Middle frontal gyrus (tissue), 1 donor: ENCODE data around the gene ZSCAN20.

Source experiments
- DNase-seq: peaks from one replicate; pipeline ENCODE4 v3.0.0-alpha.2; 2015; ENCODE audit warnings: low spot score; ENCODE audit errors: extremely low spot score

The ZSCAN20 gene

DNA sequence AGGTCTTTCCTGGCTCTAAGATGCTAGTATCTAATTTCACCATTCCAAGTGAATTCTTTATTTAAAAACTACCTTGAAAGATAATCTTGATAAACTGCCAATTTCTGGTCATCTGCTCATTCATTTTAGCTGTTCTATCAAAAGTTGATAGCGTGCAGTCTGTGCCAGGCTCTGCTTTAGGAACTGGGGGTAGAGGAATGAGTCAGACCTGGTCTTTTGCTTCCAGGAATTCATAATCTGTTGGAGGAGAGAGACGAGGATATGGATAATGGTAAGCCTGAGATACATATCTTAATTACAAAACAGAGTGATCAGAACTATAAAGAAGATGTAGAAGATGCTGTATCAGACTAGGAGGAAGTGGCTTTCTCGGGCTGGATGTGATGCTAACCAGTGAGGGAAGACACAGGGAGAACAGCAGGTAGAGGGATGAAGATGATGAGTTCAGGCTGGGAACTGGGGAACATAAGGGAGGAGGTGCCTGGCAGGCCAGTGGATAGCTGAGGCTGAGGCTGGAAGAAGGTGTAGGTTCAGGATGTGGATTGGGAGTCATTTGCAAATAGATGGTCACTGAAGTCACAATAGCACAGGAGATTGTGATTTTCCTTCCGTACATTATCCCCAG is 29.3 kb upstream of the ZSCAN20 start:
- DNase-seq: no peak

DNA sequence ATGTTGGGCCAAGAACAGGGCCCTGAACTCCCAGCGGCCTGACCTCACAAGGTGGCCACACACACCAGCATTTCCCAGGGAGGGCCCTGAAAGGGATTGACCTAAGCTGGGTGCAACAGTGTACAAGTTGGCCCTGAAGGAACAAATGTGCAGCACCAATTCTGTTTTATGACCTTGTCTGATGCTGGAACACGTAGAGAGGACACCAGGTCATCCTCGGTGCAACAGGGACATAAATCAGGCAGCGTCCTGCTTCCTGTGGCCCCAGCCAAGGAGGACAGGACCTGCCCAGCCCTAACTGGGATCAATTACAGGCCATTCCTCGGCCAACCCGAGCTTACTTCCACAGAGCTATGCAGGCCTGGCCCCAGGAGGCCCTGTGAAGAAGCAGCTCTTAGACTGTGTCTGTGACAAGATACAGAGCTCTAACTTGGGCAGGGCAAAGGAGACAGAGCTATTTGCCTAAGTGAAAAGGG is 28.7 kb upstream of the ZSCAN20 start:
- DNase-seq: no peak

DNA sequence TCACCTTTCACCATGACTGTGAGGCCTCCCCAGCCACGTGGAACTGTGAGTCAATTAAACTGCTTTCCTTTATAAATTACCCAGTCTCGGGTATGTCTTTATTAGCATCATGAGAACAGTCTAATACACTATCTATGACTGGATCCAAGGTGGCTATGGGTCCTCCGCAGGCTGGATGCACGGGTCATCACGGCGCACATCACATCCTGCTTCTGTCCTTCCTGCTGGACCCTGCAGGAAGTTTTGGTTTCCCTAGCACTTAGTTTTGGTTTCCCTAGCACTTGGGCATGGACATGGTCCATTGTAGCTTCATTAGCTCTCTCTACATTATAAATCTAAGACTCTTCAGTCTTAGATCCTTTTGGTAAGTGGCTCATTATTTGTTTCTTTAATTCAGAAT is 27.3 kb upstream of the ZSCAN20 start:
- DNase-seq: no peak

DNA sequence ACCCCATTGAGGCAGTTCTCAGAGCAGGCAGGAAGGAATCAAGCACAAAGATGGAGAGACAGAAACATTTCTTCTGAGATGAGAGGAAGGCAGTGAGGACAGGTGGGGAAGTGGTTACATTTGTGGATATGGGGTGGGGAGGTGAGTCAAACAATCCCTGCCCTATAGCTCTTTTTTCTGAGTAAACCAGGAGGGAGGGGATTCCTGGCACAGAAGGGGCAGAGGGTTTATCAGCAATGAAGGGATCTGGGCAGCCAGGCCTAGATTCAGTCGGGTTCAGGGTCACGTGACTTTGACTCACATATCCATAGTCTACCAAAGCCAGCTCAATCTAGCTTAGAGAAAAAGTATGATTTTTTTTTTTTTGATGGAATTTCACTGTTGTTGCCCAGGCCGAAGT is 25.9 kb upstream of the ZSCAN20 start:
- no peak for DNase-seq

DNA sequence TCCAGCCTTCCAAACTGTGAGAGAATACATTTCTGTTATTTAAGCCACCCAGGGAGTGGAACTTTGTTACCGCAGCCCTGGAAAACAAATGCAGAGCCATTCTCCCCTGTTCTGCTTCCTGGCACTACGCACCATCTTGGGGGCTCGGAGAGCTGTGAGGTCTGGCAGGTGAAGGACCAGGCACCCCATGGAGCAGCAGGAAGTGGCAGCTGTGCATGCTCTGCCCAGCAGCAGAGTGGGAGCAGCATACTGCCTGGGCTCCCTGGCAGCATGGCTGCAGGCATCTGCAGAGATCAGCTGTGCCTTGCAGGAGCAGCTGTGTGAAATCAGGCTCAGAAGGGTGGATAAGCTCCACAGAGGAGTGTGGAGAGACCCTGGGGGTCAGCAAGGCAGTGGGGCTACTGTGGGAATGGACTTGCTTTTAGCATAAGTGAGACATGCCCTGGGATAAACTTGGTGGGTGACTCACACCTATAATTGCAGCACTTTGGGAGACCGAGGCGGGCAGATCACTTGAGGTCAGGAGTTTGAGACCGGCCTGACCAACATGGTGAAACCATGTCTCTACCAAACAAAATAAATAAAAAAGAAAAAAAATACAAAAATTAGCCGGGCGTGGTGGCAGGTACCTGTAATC is 17.7 kb upstream of the ZSCAN20 start:
- no peak for DNase-seq

DNA sequence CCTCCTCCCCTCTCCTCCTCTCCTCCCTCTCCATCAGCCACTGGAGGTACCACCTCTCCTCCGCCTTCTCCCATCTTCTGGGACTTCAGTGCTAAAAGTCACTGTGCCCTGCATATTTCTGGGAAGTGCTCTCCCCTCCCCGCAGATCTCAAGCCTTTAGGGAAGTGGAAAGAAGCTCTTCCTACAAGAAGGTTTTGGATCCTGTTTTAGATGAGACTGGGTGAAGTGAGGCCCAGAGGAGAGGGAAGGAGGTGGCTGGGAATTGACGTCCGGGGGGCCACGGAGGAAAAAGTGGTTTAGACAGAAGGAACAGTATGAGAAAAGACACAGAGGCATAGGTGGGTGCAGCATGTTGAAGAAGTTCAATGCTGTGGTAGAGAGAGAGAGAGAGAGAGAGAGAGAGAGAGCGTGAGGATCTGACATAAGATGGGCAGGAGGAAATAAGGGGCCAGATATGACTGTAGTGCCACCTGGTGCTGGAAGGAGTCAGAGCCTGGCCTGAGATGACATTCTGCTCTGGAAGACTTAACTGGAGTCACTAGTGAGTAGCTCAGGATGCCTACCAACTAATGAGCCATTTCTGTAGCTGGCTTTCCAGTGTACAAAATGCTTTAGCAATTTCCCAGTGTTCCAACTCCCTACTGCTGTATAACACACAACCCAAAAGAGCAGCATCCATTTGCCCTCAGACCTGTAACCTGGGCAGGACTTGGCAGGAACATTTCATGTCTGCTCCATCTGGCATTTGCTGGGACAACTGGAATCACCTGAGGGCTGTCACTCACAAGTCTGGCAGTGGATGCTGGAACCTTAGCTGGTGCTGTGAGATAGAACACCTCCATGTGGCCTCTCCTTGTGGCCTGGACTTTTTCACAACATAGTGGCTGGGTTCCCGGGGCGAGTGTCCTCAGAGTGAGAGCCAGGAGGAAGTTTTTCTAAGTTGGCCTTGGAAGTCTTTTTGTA is 16.6 kb upstream of the ZSCAN20 start:
- no peak for DNase-seq

DNA sequence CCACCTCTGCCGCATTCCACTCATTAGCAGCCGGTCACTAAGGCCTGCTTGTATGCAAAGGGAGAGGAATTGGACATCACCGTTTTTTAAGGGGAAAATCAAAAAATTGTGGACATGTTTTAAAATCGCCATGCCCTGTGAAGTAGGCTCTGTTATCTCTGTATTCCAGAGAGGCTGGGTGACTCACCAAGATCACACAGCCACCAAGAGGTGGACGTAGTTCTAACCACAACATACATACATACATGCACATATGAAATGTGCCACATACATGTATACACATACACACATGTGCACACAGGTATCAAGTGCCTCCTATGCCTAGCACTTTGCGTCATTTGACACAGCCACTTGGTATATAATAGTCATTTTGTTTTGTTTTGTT is 16.0 kb upstream of the ZSCAN20 start:
- DNase-seq: no peak

DNA sequence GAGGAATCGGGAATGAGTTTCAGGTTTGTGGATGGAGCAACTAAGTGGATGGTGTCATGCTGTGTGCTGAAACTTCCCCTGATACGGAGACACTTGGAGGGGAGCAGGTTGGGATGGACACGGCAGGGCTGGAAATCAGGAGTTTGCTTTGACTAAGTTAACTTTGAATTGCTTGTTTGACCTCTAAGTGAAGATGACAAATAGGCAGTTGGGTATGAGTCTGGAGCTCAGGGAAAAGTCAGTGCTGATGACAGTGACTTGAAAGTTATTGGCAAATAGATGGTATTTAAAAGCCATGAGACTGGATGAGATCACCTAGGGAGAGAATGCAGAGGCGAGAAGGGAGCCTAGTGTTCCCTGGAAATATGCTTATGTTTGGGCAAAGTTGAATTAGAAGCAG is 12.8 kb upstream of the ZSCAN20 start:
- no peak for DNase-seq

DNA sequence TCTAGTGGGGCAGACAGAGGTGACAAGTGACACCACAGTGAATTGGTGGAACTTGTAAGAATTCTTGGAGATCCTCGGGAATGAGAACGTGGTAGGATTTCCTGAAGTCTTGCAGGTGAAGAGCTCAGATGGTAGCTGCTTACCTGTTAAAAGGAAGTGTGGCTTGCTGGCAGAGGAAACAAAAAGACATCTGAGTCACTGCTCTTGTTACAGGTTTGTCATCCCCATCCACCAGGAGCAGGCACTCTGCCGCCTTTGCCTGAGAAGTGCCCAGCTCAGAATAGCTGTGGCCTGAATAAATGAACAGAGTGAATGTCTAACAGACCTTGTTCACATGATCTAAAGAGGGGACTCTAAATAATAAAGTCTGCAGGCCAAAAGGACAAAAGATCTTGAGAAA is 12.3 kb upstream of the ZSCAN20 start:
- DNase-seq: no peak

DNA sequence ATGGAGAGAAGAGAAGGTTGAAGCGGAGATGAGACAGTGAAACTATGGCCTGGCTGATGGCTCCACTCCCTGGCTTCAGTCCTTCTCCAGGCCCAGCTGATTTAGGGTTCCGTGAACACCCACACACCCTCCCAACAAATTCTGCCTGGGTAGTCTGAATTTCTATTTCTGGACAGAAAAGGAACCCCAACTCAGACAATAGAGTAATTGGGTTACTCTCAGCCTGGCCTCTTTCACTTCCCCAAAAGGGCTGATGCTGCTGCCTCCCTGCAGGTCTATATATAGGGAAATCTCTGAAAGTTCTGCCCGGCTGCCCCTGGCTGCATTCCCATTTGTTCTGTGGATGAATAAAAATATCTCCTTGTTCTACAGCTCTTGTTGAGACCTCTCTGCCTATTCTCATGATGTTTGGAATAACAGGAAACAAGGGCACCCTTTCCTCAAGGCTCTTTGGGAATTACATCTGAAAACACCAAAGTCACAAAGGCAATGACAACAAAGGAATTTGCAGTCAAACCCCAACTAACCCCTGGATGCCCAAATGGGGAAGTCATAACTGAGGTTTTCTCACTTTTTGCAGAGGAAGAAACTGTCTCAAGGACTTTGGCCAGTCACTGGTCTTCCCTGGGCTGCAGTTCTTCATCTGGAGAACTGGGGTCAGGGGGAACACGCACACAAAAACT is 11.4 kb upstream of the ZSCAN20 start:
- DNase-seq: peak; percentile 18

DNA sequence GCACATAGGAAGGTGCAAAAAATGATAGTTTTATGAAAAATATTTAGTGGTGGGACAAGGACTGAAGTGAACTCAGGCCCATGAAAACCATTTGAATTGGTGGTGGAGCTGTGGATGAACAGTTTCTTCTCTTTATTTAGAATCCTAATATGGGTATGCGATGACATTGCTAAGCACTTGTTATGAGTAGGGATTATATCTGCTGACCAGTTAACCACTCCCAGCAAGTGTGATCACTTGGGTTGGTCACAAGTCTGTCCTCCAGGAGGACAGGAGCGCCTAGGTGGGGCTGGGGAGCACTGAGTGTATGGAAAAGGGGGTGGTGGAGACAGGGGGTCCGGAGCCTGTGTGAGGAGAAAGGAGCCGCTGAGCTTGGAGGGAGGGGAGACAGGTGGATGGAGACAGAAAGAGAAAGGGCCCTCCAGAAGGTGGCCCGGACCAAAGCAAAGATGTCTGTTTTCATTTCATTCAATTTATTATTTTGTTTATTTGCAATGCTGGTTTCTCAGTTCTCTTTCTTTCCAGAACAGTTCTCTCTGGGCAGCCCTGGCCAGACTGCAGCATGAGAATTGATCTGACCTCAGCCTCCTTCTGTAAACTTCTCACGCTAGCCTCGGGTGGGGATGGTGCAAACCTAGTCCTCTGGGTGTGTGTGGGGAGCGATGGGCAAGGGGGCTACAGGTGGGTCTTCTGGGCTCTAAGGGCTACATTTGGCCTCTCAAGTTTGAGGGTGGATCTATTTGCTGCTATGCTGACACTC is 9.9 kb upstream of the ZSCAN20 start:
- DNase-seq: no peak

DNA sequence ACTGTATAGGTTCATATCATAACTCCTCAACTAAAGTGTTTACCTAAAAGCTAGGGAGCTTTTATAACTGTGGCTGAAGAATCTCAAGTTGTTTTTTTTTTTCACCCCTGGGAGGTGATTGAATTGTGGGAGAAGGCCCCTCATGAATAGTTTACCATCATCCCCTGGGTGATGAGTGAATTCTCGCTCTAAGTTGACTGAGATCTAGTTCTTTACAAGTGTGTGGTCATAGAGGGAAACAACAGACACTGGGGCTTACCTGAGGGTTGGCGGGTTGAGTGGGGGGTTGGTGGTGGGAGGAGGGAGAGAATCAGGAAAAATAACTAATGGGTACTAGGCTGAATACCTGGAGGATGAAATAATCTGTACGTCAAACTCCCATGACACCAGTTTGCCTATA is 7.9 kb upstream of the ZSCAN20 start:
- DNase-seq: no peak

DNA sequence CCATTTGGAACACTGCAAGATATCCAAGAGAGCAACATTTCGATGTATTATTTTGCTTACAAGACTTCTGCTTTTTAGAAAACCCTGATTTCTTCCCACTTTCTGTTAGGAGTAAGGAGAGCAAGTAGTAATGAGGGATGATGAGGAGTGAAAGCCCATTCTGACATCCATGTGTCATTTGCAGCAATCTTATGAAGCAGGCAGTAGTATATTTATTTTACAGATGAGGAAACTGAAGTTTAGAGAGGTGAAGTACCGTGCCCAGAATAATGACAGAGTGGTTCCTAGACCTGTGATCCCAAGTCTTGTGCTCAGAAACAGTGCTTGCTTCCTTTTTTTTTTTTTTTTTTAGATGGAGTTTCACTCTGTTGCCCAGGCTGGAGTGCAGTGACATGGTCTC is 7.1 kb upstream of the ZSCAN20 start:
- no peak for DNase-seq

DNA sequence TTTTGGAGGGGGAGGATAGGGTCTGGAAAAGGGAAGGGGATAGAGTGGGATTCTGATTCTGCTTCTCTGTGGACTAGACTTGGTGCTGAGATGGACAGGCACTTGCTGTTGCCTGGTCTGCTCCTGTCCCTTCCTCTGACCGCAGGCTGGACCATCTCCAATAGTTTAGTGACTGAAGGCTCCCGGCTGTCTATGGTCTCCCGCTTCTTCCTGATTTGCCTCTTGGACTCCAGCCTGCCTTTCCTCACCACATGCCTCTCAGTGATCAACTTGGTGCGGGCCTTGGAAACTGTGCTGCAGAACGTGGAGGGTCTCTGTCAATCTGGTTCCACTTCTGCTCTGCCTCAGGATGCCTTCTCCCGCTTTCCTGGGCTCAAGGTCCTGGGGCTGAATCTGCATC is 6.3 kb upstream of the ZSCAN20 start:
- DNase-seq: no peak

DNA sequence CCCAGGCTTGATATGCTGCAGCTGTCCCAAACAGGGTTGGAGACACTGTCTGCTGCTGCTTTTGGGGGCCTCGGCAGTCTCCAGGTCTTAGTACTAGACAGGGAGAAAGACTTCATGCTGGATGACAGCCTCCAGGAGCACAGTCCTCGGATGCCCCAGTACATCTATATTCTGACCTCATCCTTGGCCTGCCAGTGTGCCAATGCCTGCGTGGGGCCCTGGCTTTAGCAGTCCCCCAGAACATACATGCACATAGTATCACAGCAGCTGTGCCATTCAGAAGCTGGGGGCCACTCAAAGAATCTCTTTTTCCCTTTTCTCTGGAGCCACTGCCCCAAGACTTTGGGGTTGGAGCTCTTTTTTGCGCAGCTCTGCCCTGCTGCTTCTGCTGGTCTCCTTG is 4.4 kb upstream of the ZSCAN20 start:
- no peak for DNase-seq

DNA sequence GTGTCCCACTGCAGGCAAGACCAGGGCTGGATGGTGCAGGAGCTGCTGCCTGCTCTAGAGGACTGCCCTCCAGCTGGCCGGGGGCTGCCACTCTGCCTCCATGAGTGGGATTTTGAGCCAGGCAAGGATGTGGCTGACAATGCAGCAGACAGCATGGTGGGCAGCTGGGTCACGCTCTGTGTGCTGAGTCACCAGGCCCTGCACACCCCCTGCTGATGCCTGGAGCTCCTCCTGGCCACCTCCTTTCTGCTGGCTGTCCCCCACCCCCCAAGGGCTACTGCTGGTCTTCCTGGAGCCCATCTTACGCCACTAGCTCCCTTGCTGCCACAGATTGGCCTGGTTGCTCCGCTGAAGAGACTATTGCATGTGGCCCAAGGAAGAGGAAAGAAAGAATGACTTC is 3.9 kb upstream of the ZSCAN20 start:
- no peak for DNase-seq

DNA sequence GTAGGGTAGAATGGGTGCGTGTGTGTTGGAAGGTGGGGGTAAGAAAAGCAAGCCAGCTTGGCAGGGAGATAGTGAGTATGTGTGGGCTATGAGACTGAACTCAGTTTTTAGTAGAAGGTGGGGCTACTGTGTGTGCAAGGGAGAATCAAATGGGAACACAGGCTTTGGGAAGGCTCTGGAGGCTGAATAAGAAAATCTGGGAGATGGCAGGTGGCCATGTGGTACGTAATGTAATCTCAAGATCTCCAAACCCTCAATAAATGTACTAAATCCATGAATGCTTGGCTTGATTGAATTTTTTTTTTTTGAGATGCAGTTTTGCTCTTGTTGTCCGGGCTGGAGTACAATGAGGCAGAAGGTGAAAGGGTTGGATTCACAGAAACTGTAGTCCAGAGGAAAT is 3.5 kb upstream of the ZSCAN20 start:
- DNase-seq: no peak

DNA sequence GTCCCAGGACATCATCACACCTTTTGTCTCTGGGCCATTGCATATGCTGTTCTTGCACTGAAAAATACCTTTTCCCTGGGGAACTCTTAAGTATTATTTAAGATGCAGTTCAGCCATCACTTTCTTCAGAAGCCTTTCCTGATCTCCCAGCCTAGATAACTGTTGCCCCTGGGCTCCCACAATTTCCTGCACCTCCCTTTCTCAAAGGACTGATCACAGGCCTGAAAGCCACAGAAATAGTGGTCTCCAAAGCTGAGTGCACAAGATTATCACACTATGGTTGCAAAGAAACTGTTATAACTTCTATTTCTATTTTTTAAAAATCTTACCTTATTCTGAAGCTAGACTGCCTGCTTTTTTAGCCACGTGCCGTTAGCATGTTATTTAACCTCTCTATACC is 2.8 kb upstream of the ZSCAN20 start:
- no peak for DNase-seq

DNA sequence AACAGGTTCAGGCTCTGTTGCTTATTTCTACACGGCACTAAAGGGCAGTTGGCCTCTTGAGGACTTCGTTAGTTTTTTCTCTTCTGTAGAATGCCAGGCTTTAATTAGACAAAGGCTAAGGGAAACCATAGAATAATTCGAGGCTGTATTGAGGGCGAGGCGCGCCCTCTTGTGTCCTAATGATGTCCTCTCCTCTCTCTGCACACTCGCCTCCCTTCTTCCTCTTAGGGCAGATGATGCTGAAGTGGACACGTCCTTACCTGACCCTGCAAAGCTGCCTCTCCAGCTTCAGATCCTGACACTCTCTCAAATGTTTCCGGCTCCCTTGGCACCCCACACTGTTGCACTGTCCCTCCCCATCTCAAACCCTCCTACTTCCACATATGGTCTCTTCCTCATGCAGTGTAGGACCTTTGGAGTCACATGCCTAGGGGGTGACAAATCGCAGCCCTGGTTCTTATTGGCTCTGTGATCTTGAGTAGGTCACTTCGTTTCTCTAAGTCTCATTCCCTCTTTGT is 1.9 kb upstream of the ZSCAN20 start:
- DNase-seq: peak; percentile 81

DNA sequence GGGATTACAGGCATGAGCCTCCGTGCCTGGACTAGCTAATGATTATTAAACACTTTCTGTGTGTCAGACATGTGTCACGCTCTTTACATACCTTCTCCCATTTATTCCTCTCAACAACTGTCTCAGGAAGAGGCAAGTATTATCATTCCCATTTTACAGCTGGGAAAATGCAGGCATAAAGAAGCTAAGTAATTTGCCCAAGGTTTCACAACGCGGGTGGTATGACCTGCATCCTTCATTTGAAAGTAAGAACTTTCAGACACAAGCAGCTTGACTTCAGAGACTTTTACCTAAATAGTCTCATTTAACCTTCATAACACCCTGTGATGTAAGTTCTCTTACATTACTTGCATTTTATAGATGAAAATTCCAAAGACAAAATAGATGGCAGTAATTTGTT is 1.0 kb upstream of the ZSCAN20 start:
- DNase-seq: no peak

DNA sequence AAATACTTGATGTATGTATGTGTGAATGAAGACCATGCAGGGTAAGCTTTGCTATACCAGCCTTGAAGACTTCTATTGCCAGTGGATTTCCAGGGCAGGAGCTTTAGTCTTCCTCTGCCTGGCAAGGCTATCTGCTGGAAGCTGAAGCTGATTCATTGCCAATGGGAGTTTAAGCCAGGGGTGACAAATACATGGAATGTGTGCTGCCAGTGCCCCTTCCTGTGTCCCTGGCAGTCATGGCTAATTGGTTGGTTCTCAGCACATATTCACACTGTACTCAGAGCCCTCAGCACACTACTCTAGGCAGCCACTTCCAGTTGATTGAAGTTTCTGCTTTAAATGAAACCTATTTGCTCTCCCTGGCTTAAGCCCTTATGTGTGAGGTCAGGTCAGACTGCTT is 1.5 kb downstream of the ZSCAN20 start:
- DNase-seq: no peak
